Left renal cortex interstitium (tissue), 4 donors: ENCODE data around the gene RMI2. TPM values are rescaled to one million over a fixed set of nuclear protein-coding genes. Genes with fewer than 3 reads are reported as not detected.
A peak's percentile ranks its signal among the peaks of the same experiment; 100 is the strongest.
"Not testable (repeated sequence)": the region's sequence is repeated elsewhere in the genome, so short reads cannot be mapped to it uniquely, and the experiment has no call there.

ENCODE experiments used
- DNase-seq, 4 donors: peaks; one replicate each; pipeline ENCODE4 v3.0.0-alpha.2; 2013; ENCODE audit warnings: low read depth in 4 of 4, low spot score in 2 of 4, missing footprints in 1 of 4
- polyA plus RNA-seq, 4 donors: library from polyadenylated mRNA; unstranded; fragments of 120-200 nt; gene quantifications; one replicate each; pipeline ENCODE4 v1.2.1, GENCODE V29; 2013; ENCODE audit not compliant: insufficient read length in 4 of 4

The RMI2 gene
- polyA plus RNA-seq, 4 donors = 22.3 to 33.6 (median 25.9) TPM

- DNase-seq = no peak
Observed at GRCh38 chr16:11350921-11351335, 5.7 kb downstream of the RMI2 start.

- no peak for DNase-seq
Observed at GRCh38 chr16:11353158-11353557, 7.9 kb downstream of the RMI2 start.

- DNase-seq = no peak
Observed at GRCh38 chr16:11354407-11354732, 9.1 kb downstream of the RMI2 start.

GRCh38 chr16:11354733-11355574, 9.7 kb downstream of the RMI2 start:
- no peak for DNase-seq

- no peak for DNase-seq
Observed at GRCh38 chr16:11355862-11356261, 10.6 kb downstream of the RMI2 start.

GRCh38 chr16:11356573-11357331, 11.5 kb downstream of the RMI2 start:
- DNase-seq = peak in 1 of 4 donors; percentile 57

GRCh38 chr16:11358531-11358930, 13.3 kb downstream of the RMI2 start:
- no peak for DNase-seq

DNA sequence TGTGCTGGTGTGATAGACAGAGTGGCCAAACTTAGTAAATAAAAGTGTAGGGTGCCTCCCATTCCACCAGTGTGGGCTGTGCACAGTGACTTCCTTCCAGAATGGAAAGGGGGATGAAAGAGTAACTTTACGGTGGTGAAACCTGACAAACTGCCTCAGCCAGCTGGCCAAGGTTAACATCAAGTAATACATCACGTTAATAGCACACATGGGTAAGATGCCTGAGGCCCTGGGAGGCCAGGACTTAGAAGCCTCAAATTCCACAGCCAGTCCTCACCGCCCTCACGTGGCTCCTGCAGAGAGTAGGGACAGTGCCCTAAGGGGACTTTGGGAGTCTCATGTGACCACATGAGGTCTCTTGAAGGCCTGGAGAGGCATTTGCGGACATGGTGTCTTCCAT, 14.1 kb downstream of the RMI2 start:
- peak in 2 of 4 donors; percentile 56 to 80 for DNase-seq

DNA sequence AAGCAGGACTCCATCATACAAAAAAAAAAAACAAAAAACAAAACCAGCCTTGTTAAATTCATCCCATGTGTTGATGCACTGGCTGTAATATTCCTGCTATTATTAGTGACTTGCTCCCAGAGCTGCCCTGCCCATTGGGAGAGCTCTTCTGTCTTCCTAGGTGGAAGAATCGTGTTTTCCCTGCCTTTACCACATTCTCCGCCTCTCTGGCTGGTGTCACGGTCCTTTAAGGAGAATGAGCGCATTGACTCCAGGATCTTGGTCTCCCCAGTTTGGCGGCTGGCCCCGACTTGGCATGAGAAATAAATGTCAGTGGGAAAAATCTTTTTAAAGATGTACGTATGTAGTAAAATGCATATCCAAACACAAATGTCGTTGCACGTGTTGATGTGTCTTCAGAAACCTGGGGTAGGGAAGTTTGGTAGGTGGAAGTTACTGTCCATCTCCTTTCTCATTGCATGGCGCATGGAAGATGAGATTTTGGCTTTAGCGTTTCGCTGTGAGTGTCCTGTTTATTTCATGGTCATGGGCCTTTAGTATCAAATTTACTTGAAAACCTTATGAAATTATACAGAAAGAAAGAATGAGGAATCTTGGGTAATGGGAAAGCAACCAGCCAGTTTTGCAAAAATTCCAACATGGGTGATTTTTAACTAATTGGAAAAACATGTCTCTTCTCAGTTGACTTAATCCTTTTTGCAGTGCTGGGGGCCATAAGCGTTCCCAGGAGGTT, 15.5 kb downstream of the RMI2 start:
- no peak for DNase-seq

GRCh38 chr16:11361701-11362451, 16.6 kb downstream of the RMI2 start:
- DNase-seq = no peak

- DNase-seq = no peak
Observed at GRCh38 chr16:11363927-11364258, 18.6 kb downstream of the RMI2 start.

DNA sequence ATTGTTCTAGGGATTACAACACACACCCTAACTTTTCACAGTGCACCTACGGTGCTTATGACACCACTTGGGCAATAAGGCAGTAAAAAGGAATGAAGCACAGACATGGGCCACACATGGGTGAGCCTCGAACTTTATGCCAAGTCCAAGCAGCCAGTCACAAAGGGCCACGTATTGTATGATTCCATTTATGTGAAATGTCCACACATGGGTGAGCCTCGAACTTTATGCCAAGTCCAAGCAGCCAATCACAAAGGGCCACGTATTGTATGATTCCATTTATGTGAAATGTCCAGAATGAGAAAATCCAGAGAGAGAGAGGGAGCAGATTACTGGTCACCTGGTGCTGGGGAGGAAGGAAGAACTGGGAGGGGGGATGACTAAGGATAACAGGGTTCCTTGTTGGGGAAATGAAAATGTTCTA, 22.2 kb downstream of the RMI2 start:
- DNase-seq = no peak

- no peak for DNase-seq
Observed at GRCh38 chr16:11370084-11370931, 25.0 kb downstream of the RMI2 start.

GRCh38 chr16:11370932-11371279, 25.6 kb downstream of the RMI2 start:
- not testable (repeated sequence) for DNase-seq

GRCh38 chr16:11372073-11372828, 27.0 kb downstream of the RMI2 start:
- no peak for DNase-seq

- DNase-seq = no peak
Observed at GRCh38 chr16:11372829-11373306, 27.6 kb downstream of the RMI2 start.

DNA sequence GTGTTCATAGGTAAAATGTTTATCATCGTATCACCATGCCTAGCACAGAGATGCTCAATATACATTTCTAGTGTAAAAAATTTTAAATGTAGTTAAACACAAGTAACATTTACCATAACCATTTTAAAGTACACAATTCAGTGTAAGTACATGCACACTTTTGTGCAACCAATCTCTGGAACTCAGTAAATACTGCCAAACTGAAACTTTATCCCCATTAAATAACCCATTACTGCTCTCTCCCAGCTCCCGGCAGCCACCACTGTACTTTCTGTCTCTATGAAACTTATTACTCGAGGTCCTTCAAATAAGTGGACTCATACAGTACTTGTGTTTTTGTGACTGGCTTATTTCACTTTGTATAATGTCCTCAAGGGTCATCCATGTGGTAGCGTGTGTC, 29.0 kb downstream of the RMI2 start:
- DNase-seq = no peak

DNA sequence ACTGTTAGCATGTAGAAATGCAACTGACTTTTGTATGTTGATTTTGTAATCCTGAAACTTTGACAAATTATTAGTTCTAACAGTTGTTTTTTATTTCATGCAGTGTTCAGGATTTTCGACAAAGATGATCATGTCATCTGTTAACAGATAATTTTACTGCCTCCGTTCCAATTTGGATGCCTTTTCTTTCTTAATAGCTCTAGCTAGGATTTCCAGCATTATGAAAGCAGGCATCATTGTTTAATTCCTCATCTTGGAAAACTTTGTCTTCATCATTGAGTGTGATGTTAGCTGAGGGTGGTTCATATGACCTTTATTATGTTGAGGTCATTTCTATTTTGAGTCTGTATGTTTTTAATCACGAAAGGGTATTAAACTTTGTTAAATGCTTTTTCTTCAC, 31.9 kb downstream of the RMI2 start:
- DNase-seq = no peak

DNA sequence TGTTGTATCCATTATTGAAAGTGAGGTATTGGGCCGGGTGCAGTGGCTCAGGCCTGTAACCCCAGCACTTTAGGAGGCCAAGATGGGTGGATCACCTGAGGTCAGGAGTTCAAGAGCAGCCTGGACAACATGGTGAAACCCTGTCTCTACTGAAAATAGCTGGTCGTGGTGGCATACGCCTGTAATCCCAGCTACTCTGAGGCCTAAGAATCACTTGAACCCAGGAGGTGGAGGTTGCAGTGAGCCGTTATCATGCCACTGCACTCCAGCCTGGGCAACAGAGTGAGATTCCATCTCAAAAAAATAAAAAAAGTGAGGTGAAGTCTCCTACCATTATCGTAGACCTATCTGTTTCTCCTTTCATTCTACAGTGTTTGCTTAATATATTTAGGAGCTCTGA, 33.7 kb downstream of the RMI2 start:
- not testable (repeated sequence) for DNase-seq
